ENCODE data around the gene SLC16A1. TPM values are rescaled to one million over a fixed set of nuclear protein-coding genes. Genes with fewer than 3 reads are reported as not detected.

The SLC16A1 gene
- total RNA-seq: 10 to 100 TPM; 27.9 to 46.5 (median 36.9) TPM

DNA sequence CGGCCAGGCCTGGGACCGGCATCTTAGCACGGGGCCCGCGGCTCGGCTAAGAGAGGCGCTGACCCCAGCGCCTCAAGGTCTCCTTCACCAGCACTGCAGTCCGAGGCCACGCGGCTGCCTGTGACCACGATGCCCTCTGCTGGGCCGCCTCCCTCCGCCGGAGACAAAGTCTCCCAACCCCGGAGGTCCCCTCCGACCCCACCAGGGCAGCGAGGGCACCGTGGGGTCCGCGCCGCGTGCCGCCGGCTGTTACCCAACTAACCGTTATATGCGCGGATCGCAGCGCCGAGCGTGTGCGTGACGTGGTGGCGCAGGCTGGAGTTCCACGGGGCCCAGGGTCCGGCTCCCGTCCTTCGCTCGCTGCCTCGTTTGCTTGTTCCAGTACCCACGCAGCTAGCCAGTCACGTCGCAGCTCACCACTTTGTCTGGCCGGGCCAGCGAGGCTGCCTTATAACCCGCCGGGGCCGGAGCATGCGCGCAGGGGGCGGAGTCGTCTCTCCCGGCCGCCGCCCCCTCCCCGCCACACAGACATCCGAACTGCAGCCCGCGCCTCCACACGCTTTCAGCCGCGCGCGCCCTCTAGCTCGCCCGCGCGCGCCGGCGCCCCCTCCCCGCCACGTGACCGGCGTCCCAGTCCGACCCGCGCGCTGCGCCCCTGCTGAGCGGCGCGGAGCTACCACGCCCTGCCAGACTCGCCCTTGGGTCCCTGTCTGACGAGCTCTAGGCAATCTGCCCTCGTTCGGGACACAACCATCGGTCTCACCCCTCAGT lies at the start of gene SLC16A1:
SLC16A1 (minus strand) TSS at position 424 of the 771 bp plus-strand sequence. CDS start 26,888 bp downstream, outside the sequence.
- Histone ChIP-seq H3K4me3 (peak within 1 kb of the TSS; percentile 62 to 70), H3K4me1 (peaks cover 0 to 66% (median 10%) of the 10 kb centered on the region in 3 donors), H3K36me3 (peaks cover 0 to 2% of the 10 kb centered on the region in 2 donors), H3K9me3 (no peaks in the 10 kb centered on the region), H3K27ac (peak within 1 kb of the TSS; percentile 78 to 97 (median 93)), H3K27me3 (no peaks in the 10 kb centered on the region)
- WGBS, 2 donors (ENCODE audit: low coverage in 1 of 2): no CpG with 5 or more reads among the region's 90 CpGs
- TF ChIP-seq, protein P1, sequence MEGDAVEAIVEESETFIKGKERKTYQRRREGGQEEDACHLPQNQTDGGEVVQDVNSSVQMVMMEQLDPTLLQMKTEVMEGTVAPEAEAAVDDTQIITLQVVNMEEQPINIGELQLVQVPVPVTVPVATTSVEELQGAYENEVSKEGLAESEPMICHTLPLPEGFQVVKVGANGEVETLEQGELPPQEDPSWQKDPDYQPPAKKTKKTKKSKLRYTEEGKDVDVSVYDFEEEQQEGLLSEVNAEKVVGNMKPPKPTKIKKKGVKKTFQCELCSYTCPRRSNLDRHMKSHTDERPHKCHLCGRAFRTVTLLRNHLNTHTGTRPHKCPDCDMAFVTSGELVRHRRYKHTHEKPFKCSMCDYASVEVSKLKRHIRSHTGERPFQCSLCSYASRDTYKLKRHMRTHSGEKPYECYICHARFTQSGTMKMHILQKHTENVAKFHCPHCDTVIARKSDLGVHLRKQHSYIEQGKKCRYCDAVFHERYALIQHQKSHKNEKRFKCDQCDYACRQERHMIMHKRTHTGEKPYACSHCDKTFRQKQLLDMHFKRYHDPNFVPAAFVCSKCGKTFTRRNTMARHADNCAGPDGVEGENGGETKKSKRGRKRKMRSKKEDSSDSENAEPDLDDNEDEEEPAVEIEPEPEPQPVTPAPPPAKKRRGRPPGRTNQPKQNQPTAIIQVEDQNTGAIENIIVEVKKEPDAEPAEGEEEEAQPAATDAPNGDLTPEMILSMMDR (IDR thresholded peaks at IDR 0.05): peak in 3 of 4 experiments; percentile 17 to 57 (median 37)
- TF ChIP-seq POLR2AphosphoS5 (IDR thresholded peaks at IDR 0.05) (peak; percentile 97), EP300 (IDR thresholded peaks at IDR 0.05) (no peak), POLR2A (IDR thresholded peaks at IDR 0.05) (peak; percentile 72 to 95)
- ATAC-seq: peak; percentile 94

DNA sequence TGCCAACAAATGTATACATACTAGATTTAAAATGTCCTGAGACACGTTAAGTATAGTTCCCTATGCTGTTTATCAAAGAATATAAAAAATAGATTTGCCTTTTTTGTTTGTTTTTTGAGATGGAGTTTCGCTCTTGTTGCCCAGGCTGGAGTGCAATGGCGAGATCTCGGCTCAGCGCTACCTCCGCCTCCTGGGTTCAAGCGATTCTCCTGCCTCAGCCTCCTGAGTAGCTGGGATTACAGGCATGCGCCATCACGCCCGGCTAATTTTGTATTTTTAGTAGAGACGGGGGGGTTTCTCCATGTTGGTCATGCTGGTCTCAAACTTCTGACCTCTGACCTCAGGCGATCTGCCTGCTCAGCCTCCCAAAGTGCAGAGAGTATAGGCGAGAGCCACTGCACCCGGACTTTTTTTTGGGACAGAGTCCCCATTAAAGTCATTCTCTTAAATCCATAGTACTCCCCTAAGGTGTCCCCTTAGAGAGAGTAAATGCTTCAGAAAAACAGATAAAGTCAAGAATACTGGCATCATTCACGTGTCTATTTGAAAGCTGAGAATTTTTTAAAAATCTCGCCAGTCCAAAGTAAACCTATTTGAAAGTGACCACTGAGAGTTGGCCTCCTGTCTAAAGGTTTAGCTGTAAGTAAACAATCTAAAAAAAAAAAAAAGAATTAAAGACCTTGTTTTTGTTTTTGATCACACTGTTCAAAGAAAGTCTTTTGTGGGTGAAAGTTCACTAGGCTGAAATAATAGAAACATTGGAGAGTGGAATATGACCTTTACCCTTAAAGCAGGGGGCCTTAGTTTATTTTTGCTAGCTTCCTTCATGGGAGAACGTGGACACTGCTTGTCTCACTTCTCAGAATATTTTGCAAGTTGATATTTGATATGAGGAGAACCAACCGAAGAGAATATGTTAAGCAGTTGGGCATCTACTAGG lies 48.0 kb upstream of the SLC16A1 start:
- H3K4me3 ChIP-seq: no peak overlapping the region
- TF ChIP-seq POLR2A (IDR thresholded peaks at IDR 0.05): no peak
- no peak for TF ChIP-seq POLR2AphosphoS5 (IDR thresholded peaks at IDR 0.05)
- TF ChIP-seq, protein P1 (IDR thresholded peaks at IDR 0.05): no peak
- TF ChIP-seq EP300 (IDR thresholded peaks at IDR 0.05): no peak
- peaks cover 0 to 25% of the 10 kb centered on the region in 2 donors for H3K36me3 ChIP-seq
- WGBS, 2 donors (ENCODE audit: low coverage in 1 of 2): 83 to 95% methylated on average over 10 to 17 of the region's 18 CpGs
- H3K9me3 ChIP-seq: no peaks in the 10 kb centered on the region
- no peak for ATAC-seq
- no peaks in the 10 kb centered on the region for H3K27me3 ChIP-seq
- H3K27ac ChIP-seq: no peak overlapping the region
- H3K4me1 ChIP-seq: peaks cover 0 to 13% (median 0%) of the 10 kb centered on the region in 3 donors

- H3K4me1 ChIP-seq: peaks cover 0 to 30% (median 15%) of the 10 kb centered on the region in 3 donors
- peaks cover 0 to 9% of the 10 kb centered on the region in 2 donors for H3K36me3 ChIP-seq
- H3K4me3 ChIP-seq: no peak overlapping the region
- H3K27me3 ChIP-seq: no peaks in the 10 kb centered on the region
- H3K27ac ChIP-seq: no peak overlapping the region
- no peaks in the 10 kb centered on the region for H3K9me3 ChIP-seq
- ATAC-seq: no peak
- no peak for TF ChIP-seq EP300 (IDR thresholded peaks at IDR 0.05)
- no peak for TF ChIP-seq POLR2A (IDR thresholded peaks at IDR 0.05)
- TF ChIP-seq, protein P1 (IDR thresholded peaks at IDR 0.05): no peak
- no peak for TF ChIP-seq POLR2AphosphoS5 (IDR thresholded peaks at IDR 0.05)
- 90 to 94% methylated on average over 4 of the region's 4 CpGs for WGBS, 2 donors (ENCODE audit: low coverage in 1 of 2)
These were observed 46.3 kb upstream of the SLC16A1 start for GRCh38 chr1:113002297-113002696.

GRCh38 chr1:112998592-112999235 lies 42.7 kb upstream of the SLC16A1 start:
- peaks cover 0 to 44% (median 15%) of the 10 kb centered on the region in 3 donors for H3K4me1 ChIP-seq

More at GRCh38 chr1:112998592-112999235, 42.7 kb upstream of the SLC16A1 start:
- H3K27ac ChIP-seq: peak overlapping the region; percentile 75 to 81 (median 76)
- peak; percentile 88 for ATAC-seq
- no peak overlapping the region for H3K4me3 ChIP-seq
- peaks cover 0 to 9% of the 10 kb centered on the region in 2 donors for H3K36me3 ChIP-seq
- H3K27me3 ChIP-seq: no peaks in the 10 kb centered on the region
- TF ChIP-seq POLR2A (IDR thresholded peaks at IDR 0.05) (no peak), POLR2AphosphoS5 (IDR thresholded peaks at IDR 0.05) (peak; percentile 73), EP300 (IDR thresholded peaks at IDR 0.05) (no peak)
- TF ChIP-seq, protein P1 (IDR thresholded peaks at IDR 0.05): no peak
- H3K9me3 ChIP-seq: no peaks in the 10 kb centered on the region
- 31 to 55% methylated on average over 3 to 7 of the region's 7 CpGs for whole genome bisulfite sequencing, 2 donors (ENCODE audit: low coverage in 1 of 2)

All from gastroesophageal sphincter (tissue), 4 donors.